ENCODE results near the gene ACTL6B.
"Not testable (repeated sequence)": the region's sequence is repeated elsewhere in the genome, so short reads cannot be mapped to it uniquely, and the experiment has no call there.

ACTL6B gene

DNA sequence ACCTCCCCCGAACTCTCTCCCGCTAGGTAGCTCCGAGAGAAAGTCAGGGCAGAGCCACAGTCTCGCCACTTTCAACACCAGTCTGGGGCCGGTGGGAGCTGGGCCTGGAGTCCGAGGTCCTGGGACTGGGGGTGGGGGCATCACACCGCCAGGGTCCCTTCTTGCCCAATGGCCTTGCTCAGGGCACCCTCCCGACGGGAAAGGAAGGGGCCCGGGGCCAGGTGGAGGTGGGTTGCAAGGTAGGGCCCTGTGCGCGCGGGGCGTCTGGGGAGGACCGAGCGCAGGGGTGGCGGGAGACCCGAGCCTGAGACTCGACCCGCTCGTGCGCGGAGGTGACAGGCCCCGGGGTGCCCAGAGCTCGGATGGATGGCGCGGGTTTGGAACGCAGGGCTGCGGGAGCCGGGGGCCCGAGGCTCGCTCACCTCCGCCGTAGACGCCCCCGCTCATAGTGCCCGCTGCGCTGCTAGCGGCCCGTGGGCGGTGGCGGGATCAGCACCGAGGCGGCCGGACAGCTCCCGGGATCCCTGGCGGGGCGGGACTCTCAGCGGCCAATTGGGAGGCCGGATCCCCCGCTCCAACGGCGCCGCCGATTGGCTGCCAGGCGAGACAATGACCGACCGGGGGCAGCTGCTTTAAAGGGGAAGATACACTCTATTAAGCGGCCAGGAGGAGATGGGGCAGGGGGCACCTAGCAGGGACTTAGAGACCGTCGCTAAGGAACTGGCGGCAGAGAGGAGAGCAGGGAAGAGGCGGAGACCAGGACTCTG is at the start of gene ACTL6B:
Gene ACTL6B (minus strand): TSS at position 541 of the 767 bp plus-strand sequence. CDS start 94 bp downstream, at position 447.
- DNase-seq, result no peak

DNA sequence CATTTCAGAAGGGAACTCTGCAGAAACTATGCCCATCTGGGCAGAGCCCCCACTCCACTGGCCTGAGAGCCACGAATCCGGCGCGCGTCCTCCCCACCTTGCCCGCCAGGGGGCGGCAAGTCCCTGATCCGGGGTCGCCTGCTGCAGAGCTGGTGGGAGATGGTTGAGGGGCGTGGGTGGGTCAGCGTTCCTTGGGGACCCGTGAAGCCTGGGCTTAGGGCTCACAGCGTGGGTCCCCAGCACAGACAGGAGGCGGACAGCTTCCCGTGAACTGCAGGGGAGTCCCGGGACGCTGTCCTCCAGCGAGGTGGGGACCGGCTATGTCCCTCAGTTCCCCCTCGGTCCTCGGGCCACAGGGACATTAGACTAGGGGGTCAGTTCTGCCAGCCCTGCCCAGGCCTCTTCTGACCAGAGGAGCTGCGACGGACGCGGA is 49.1 kb upstream of the ACTL6B start:
- DNase-seq, result no peak

DNA sequence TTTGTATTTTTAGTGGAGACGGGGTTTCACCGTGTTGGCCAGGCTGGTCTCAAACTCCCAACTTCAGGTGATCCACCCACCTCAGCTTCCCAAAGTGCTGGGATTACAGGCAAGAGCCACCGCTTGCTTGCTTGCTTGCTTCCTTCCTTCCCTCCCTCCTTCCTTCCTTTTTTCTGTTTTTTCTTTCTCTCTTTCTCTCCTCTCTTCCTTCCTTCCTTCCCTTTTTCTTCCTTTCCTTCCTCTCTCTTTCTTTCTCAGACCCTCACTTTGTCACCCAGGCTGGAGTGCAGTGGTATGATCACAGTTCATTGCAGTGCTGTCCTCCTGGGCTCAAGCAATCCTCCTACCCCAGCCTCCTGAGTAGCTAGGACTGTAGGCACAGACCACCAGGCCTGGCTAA is 44.8 kb upstream of the ACTL6B start:
- DNase-seq, result not testable (repeated sequence)

DNA sequence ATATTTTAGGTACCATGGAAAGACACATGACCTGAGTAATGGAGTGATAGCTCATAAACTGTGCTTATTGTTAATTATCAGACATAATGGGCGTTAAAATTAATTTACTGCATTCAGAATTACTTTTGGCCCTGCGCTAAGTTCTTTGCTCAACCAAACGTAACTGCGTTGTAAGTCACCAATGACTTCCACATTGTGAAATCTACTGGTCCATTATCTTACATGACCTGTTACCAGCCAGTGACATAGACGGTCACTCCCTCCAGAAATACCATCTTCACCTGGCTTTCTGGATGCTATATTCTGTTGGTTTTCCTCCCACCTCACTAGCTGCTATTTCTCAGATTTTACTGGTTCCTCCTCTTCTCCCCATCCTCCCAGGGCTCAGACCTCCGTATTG is 42.8 kb upstream of the ACTL6B start:
- no peak for DNase-seq

DNA sequence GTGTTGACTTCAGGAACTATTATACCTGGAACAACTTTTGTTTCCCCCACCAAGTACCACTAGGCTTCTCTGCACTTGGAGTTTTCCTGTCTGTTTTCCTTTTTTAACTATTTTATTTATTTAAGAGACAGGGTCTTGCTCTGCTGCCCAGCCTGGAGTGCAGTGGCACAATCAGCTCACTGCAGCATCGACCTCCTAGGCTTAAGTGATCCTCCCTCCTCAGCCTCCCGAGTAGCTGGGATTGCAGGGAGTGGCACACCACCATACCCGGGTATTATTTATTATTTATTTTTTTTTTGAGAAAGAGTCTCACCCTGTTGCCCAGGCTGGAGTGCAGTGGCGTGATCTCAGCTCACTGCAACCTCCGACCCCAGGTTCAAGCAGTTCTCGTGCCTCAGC is 39.9 kb upstream of the ACTL6B start:
- DNase-seq, result no peak

DNA sequence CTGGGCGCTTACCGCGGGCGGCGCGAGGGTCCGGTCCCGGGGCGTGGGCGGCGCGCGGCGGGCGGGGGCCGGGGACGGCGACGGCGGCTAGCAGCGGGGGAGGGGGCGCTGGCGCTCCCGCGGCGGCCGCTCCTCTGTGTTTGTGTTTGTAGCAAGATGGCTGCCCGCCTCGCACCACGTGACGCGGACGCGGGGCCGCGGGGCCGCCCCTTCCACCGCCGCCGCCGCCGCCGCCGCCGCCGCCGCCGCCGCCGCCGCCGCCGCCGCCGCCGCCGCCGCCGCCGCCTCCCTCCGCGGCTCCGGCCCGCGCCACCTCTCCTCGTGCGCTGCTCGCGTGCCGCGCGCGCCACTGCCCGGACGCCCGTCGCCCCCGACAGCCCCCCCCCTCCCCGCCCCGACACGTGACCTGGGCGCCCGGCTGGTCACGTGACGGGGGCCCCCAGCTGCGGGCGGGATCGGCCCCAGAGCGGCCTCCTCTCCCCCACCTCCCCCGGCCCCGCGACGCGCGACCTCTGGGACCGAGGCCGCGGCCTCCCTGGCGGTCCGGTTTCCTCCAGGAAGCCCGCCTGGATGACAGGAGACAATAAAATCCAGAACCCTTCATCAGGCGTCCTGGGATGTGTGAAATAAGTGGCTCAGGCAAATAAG is 38.0 kb upstream of the ACTL6B start, which contains the start of gene GIGYF1:
Gene GIGYF1 (minus strand): TSS at position 153 of the 648 bp plus-strand sequence. CDS start 6,012 bp downstream, outside the sequence.
- DNase-seq, result no peak

DNA sequence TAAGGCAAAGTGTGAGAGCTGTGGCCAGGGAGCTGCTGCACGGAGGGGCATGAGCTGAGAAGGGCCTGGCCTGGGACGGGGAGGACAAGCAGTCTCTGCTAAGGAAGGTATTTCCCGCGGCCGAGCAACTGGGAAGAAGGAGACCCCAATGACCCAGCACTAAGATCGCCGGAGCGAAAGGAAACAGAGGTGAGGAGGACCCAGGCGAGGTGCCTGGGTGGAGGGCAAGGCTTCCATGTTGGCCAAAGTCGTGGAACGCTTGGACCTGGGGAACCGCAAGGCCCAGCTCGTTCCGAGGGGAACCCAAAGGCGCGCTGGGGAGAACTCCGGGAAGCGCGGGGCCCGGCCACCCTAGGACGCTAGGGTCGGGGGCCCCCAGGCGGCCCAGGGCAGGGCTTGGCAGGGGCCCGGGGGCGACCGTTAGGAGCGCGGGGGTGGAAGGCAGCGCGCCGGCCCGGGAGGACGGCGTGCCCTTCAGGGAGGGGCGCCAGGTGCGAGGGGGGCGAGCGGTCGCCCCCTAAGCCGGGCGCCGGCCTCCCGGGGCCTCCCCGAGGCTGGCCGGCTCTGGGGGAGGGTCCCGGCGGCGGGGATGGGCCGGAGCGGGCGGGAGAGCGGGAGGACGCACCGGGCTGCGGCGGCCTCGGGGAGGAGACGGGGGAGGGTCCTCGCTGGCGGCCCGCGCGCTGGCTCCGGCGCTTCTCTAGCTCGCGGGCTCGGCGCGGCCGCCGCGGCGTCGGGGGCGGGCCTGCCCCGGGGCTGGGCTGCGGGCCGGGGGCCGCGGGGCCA is 37.3 kb upstream of the ACTL6B start:
- DNase-seq, result no peak

DNA sequence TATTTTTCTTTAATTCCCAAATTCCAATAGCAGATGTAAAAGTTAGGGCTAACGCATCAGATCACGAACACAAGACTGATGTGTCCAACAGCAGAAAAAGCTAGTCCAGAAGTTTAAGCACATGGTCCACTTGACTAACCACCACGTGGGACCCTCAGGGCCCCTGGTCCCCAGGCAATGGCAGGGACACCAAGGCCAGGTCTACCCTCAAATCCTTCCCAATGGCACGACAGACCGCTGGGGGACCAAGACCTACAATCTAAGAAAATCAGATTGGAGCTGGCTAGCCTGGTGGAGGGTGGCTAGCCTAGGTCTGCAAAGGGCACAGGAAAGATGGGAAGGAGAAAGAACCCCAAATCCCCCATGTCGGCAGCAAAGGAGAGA is 36.3 kb upstream of the ACTL6B start:
- no peak for DNase-seq

DNA sequence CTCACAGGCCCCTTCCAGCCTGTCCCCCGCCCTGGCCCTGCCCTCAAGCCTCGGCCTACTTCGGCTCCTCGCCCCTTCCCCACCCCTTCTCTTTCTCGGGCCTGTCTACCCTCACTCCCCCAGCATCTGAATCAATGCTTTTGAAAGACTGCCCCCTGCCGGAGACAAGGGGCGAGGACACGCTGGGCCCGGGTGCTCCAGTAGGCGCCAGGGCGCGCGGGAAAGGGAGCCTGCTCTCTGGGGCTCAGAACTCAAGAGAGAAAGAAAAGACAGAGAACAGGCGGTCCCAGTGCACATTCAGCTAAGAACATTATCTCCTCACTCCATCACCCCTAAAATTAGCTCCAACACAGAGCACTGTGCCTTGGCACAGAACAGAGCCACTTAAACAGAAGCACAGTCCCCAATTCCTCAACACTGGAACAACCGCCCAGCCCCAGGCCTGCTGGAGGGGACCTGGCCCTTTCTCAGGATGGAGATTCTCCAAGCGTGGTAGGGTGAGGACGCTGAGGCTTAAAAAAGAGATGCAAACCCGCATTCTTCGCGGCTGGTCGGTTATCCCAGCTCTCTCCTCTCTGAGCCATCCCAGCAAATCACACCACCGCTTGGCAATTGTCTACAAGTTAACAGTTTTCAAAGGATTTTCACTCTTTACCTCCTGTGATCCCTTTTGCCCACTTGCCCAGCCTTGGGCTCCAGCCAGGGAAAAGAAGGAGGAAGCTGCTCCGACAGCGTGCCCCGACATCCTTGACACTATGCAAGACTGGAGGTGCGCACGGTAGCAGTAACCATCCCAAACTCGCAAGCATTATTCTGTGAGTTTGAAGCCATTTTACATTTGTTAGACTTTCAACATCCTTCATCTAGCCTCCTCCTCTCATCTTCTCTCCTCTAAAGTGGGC is 35.7 kb upstream of the ACTL6B start:
- no peak for DNase-seq

DNA sequence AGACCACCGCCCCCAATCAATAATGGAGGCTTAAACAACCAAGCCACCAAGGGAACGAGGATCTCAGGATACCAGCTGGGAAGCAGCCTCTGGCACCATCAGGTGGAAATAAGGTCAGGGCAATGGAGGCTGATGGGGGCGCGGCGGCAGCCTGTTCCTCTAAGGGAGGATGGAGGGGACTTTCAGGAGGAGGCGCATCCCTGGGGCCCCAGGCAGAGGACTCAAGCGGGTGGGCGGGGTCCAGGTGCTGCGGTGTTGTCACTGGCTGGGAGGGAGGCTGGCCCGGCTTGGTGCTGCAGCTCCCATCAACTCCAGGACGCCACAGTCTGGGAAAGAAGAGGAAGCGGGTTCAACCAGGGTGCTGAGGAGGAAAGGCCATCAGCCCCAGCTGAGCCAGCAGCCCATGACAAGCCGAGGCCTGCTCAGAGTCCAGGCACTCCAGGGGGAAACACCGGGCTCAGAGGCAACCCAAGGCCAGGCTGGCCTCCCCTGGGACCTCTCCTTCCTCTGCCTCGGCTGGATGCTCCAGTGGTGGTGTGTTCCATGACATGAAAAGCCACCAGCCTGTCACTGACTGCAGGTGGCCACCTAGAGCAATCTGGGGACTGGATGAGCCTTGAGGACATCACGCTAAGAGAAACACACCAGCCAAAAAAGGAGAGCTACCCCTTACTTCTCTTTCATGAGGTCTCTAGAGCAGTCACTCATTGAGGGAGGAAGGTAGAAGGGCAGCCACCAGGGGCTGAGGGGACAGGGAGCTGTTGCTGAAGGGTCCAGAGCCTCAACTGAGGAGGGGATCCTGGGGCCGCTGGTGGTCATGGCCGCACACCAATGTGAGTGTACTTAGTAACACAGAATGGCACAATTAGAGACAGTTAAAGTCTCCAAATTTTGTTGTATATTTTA is 33.2 kb upstream of the ACTL6B start:
- DNase-seq, result no peak

DNA sequence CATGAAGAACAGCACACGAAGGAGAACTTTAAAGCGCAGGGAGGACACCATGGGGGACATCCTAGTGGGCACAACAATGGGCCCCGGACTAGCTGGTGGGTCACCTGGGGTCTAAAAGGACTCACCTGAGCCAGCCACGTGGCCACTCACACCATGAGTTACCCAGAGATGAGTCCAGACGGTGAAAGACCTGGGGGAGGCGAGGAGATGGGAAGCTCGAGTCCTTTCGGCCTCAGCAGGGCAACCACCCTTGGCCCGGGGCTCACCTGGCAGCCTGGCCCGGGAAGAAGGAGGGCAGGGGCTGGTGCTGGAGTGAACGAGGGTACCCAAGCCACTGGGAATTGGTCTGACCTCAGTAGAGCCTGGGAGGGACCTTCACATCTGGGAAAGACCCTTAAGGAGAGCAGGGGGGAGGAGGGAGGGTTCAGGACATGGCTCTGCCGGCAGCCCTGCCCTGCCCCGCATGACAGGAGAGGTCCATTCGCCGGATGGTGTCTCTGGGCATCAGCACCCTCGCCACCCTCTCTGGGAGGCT is 32.1 kb upstream of the ACTL6B start:
- no peak for DNase-seq

DNA sequence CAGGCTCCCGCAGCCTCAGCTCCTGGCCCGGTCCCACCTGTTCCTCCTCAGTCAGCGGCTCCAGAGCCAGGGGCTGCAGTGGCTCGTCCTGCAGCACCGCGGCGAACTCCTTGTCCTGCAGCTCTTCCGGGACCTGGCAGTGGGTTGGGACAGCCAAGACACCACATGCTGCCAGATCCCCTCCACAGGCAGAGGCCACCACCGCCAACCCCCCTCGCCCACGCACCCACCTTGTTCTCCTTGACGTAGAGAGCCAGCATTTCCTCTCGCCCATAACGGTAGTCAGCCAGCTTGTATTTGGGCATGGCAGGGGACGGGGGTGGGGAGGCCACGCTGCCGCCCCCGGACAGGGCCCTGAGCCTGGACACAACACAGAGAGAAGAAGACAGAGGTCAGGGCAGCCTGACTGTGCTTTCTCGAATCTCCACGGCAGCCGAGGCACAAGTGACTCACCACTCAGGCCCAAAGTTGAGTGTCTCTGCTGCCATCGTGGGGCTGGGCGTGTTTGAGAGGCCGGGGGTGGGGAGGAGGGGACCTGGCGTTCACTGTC is 31.6 kb upstream of the ACTL6B start:
- DNase-seq, result no peak

DNA sequence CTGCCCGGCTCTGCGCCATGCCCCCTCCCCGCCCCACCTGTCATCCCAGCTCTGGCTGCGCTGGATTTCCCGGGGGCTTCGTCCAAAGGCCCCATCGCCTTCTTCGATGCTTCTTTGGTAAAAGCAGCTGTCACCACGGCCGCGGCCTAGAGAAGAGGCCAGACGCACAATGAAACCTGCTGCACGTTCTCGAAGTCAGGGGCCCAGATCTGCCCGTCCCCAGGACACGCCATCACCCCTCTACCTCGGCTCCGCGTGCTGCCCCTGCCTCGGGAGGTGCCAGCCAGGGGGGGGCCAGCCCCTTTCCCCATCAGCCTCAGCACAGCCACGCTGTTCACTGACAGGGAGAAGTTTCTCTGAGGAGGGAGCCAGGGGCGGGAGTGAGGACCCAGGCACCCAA is 31.0 kb upstream of the ACTL6B start:
- no peak for DNase-seq

DNA sequence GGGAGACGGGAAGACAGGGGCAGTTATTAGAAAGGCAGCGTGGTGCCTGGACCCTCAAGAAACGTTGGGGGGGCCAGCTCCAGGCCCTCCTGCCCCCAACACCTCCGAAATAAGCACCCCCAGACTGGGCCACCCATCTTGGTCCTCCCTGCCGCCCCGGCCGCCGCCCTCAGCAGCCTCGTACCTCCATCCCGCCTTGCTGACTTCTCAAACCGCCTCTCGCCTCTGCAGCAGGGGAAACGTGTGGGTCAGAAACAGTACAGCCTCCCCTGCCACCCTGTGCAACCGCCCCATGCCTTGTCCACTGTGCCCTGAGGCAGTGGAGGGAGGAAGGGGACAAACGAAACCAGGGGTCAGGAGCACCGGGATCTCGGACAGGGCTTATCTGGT is 30.6 kb upstream of the ACTL6B start:
- DNase-seq, result no peak

DNA sequence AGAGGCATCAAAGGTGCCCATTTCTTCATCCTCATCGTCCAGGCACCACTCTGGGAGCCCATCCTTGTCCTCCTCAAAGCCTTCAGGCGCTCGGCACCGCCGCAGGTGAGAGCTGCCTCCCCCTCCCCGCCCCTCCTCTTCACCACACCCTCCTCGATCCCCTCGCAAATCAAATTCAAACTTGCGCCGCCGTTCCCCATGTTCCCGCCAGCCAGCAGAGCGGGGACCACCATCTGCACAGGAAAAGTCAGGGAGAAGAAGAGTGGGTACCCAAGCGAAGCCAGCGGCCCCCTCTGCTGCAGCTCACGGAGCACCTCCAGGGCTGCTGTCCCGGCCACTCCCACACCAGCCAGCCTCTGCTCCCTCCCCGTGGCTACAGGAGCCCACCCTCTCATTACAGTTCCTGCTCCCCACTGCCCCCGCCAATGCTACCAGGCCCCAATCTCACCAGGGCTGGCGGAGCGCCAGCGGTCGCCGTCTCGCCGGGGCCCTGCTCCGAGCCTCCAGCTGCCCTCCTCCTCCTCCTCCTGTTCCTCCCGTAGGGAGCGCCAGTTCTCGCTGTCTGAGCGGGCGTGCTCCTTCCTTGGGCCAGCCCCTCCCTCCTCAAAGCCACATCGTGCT is 30.1 kb upstream of the ACTL6B start:
- no peak for DNase-seq

DNA sequence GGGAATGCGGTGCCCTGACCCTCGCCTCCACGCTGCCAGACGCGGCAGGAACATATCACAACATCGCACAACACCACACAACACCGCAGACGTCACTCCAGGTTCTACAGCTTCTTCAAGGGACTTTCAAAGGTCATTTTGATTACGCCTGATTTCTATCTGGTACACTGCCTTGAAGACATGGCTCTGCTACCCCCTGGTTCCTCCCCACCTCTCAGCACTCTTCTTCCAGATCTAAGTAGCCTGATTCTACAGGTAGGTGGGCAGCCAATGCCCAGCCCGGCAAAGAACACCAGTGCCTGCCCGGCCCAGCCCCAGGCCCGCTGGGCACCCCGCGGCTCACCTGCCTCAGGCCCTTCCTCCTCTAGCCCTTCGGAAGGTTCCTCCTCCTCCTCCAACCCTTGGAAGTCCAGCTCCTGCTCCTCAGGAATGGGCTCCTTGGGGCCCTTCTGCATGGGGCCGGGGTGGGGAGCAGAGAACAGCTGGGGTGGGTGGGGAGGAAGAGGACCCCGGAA is 29.4 kb upstream of the ACTL6B start:
- DNase-seq, result no peak

DNA sequence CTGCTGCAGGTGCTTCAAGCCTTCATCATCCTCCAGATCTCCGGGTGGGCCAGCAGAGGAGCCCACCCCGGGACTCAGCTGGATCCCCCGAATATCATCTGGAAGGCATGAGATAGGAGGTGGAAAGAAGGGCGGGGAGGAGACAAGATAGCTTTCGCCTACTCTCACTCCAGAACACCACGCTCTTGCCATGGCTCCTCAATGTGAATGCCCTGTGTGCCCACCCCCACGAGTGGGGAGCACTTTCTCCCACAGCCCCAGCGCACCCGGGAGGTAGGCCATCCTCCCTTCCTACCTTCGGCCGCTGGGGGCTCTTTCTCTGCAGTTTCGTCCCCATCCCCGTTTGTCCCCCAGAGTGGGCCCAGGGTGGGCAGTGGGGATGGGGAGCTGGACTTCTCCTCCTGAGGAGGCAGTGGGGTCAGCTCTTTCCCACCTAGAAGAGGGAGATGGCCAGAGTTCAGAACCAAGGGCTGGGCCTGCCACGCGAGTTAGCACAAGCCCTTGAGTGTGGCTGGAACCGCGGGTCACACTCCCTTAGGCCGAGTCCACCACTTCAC is 28.9 kb upstream of the ACTL6B start:
- no peak for DNase-seq

DNA sequence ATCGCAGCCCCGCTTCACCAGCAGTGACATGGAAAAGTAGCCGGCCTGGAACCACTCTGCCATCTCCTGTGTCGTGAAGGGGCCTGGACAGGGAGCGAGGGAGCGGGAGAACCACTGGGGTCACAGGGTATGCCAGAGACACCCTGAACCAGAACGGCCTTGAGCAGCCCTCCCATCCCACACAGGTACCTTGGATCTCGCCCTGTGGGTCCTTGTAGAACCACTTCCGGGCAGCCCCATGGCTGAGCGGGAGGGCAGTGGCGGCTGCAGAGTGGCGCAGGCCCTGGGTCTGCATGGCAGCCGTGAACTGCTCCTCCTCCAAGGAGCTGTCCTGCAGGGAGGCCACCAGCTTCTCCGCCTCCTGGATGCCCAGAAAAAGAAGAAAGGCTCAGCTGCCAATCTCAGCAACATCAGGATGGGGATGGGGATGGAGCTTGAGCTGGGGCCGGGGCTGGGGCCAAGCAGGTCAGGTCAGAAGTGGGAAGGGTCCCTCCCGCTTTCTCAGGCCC is 28.3 kb upstream of the ACTL6B start:
- DNase-seq, result no peak
